Gastroesophageal sphincter (tissue), 3 donors: ENCODE results near the gene PRUNE2.
A peak's percentile ranks its signal among the peaks of the same experiment; 100 is the strongest.

Experiments used
- POLR2A ChIP-seq, 2 donors: fragments of 450-650 bp; IDR thresholded peaks; one replicate each; pipeline ENCODE4 v1.6.1; 2017; ENCODE audit warnings: antibody characterized with exemption in 2 of 2, mild to moderate bottlenecking in 2 of 2, moderate library complexity in 1 of 2
- POLR2AphosphoS5 ChIP-seq: sonication (generic); formaldehyde crosslinking; IDR thresholded peaks from one replicate; pipeline ENCODE4 v1.6.1; 2017; ENCODE audit warnings: antibody characterized with exemption
- TF ChIP-seq, protein P1 (sequence below), 4 experiments: fragments of 200-600 bp in 2 of 4; fragments of 450-650 bp in 2 of 4; sonication (generic) in 1 of 4; IDR thresholded peaks; one replicate each; pipeline ENCODE4 v1.5.1; 2017 to 2019; ENCODE audit warnings: antibody characterized with exemption in 4 of 4, mild to moderate bottlenecking in 2 of 4, moderate library complexity in 2 of 4

DNA sequence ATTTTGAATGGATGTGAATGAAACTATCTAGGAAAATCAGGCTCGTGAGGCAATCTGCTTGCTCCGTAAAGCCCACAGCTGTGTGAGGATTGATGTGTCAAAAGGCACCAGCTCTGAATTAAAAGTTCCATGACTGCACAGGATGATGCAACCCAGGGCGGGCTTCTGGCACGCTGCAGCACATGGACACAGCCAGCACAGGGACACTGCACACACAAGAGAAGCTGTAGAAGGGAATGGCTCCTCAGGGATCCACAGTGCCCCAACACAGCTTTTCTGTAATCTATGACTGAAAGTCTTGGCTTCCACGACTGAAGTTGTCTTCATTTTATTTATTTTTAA, 295.9 kb downstream of the PRUNE2 start:
- TF ChIP-seq, protein P1, sequence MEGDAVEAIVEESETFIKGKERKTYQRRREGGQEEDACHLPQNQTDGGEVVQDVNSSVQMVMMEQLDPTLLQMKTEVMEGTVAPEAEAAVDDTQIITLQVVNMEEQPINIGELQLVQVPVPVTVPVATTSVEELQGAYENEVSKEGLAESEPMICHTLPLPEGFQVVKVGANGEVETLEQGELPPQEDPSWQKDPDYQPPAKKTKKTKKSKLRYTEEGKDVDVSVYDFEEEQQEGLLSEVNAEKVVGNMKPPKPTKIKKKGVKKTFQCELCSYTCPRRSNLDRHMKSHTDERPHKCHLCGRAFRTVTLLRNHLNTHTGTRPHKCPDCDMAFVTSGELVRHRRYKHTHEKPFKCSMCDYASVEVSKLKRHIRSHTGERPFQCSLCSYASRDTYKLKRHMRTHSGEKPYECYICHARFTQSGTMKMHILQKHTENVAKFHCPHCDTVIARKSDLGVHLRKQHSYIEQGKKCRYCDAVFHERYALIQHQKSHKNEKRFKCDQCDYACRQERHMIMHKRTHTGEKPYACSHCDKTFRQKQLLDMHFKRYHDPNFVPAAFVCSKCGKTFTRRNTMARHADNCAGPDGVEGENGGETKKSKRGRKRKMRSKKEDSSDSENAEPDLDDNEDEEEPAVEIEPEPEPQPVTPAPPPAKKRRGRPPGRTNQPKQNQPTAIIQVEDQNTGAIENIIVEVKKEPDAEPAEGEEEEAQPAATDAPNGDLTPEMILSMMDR (IDR thresholded peaks at IDR 0.05): no peak
- TF ChIP-seq POLR2A (IDR thresholded peaks at IDR 0.05) (no peak), POLR2AphosphoS5 (peak; percentile 73)
